PFSK-1 (cell line): Measurements from ENCODE around the gene GLTPD2.

Source experiments
- POLR2AphosphoS5 ChIP-seq: IDR thresholded peaks from 2 replicates; pipeline ENCODE4 v1.6.1; 2012; ENCODE audit warnings: low read depth, mild to moderate bottlenecking, control low read depth, low read length, moderate library complexity
- REST ChIP-seq, 2 experiments: IDR thresholded peaks; 2 replicates each; pipeline versions ENCODE4 v1.6.1 to v1.8.0; 2011 to 2012; ENCODE audit warnings: low read depth in 2 of 2, low read length in 2 of 2, control low read depth in 1 of 2, inconsistent platforms in 1 of 2, mild to moderate bottlenecking in 1 of 2, moderate library complexity in 1 of 2; ENCODE audit not compliant: insufficient read depth in 1 of 2
- SIN3A ChIP-seq: IDR thresholded peaks from 2 replicates; pipeline ENCODE4 v1.6.1; 2012; ENCODE audit warnings: mild to moderate bottlenecking, low read length, moderate library complexity, borderline replicate concordance; ENCODE audit not compliant: insufficient read depth
- TAF1 ChIP-seq: IDR thresholded peaks from 2 replicates; pipeline ENCODE4 v1.6.1; 2012; ENCODE audit warnings: low read length, control low read depth, borderline replicate concordance; ENCODE audit not compliant: insufficient read depth

- TF ChIP-seq TAF1: no peak
- TF ChIP-seq REST (IDR thresholded peaks at IDR 0.05; ENCODE audit: insufficient read depth in 1 of 2, low read depth in 2 of 2, low read length in 2 of 2): no peak
- no peak for TF ChIP-seq POLR2AphosphoS5
- no peak for TF ChIP-seq SIN3A
These were observed 44.9 kb upstream of the GLTPD2 start for GRCh38 chr17:4743898-4744297.
